Body of pancreas (tissue), 4 donors: ENCODE data around the gene GALNT2. TPM values are rescaled to one million over a fixed set of nuclear protein-coding genes. Genes with fewer than 3 reads are reported as not detected.

ENCODE experiments used
- ATAC-seq: fragments of 150-250 bp; one replicate; pipeline ENCODE4 v1.9.1; 2016
- DNase-seq, 4 donors: peaks; one replicate each; pipeline ENCODE4 v3.0.0-alpha.2; 2019
- H3K27ac ChIP-seq, 4 donors: fragments of 200-600 bp; sonication (generic); 1 replicate in 3 of 4; 2 replicates in 1 of 4; pipeline versions ENCODE4 v1.5.1 to v1.6.1; 2016 to 2019; ENCODE audit warnings: mild to moderate bottlenecking in 1 of 4, mixed read lengths in 1 of 4, moderate library complexity in 1 of 4
- H3K27me3 ChIP-seq, 2 donors: fragments of 200-600 bp; sonication (generic); one replicate each; pipeline ENCODE4 v1.6.0; 2016; ENCODE audit warnings: mild to moderate bottlenecking in 1 of 2
- H3K36me3 ChIP-seq, 2 donors: fragments of 200-600 bp; sonication (generic); replicated peaks in 1 of 2; 2 replicates each; pipeline ENCODE4 v1.5.1; 2016; ENCODE audit warnings: low read depth in 2 of 2; ENCODE audit not compliant: insufficient read depth in 1 of 2
- H3K4me1 ChIP-seq: fragments of 200-600 bp; sonication (generic); one replicate; pipeline ENCODE4 v1.6.0; 2016
- H3K4me3 ChIP-seq, 2 donors: fragments of 200-600 bp; sonication (generic); 1 replicate in 1 of 2; 2 replicates in 1 of 2; pipeline ENCODE4 v1.5.1; 2016 to 2019
- H3K9me3 ChIP-seq, 3 donors: fragments of 200-600 bp; sonication (generic); 1 replicate in 2 of 3; 2 replicates in 1 of 3; pipeline ENCODE4 v1.5.1; 2016
- CTCF ChIP-seq, 7 experiments: fragments of 450-650 bp in 4 of 7; fragments of 200-600 bp in 3 of 7; sonication (generic) in 3 of 7; IDR thresholded peaks; one replicate each; pipeline ENCODE4 v1.5.1; 2016 to 2019; ENCODE audit warnings: antibody characterized with exemption in 7 of 7
- POLR2A ChIP-seq, 3 donors: fragments of 450-650 bp; IDR thresholded peaks; one replicate each; pipeline ENCODE4 v1.6.1; 2016; ENCODE audit warnings: antibody characterized with exemption in 3 of 3, mild to moderate bottlenecking in 2 of 3
- WGBS, 2 donors: methylation state at CpG; one replicate each; pipeline ENCODE4 v1.1.5; 2017; 5-methylcytosine and 5-hydroxymethylcytosine counted together
- intact Hi-C: fragments of 100-400 bp; cut with DNase I; formaldehyde crosslinking; loops from one replicate; pipeline ENCODE4 v1.15.1; 2023
- total RNA-seq, 2 donors: library from RNA; depleted of rRNA; stranded (reverse); fragments of >200 nt; gene quantifications; one replicate each; pipeline ENCODE4 v1.1.0, GENCODE V29; 2016

The GALNT2 gene
- total RNA-seq, 2 donors from 2014 or later: 45.9 to 68.6 TPM

- intact Hi-C loops: no loop called here
- peak in 1 of 4 donors; percentile 13 for DNase-seq
- H3K27me3 ChIP-seq: no peaks in the 10 kb centered on the region
- no peak overlapping the region for H3K4me3 ChIP-seq
- no peaks in the 10 kb centered on the region for H3K9me3 ChIP-seq
- TF ChIP-seq CTCF (IDR thresholded peaks at IDR 0.05): no peak
- no peak for TF ChIP-seq POLR2A (IDR thresholded peaks at IDR 0.05)
- H3K27ac ChIP-seq: peak overlapping the region in 2 of 4 donors; percentile 72 to 81
- WGBS, 2 donors: 81 to 94% methylated on average over 24 of the region's 24 CpGs
- peaks cover 42% of the 10 kb centered on the region for H3K4me1 ChIP-seq
- ATAC-seq: no peak
- H3K36me3 ChIP-seq: peaks cover under 1 to 22% of the 10 kb centered on the region in 2 donors
Observed at GRCh38 chr1:230279583-230279945, 212.5 kb downstream of the GALNT2 start.

GRCh38 chr1:230280054-230280795 lies 213.2 kb downstream of the GALNT2 start:
- 63 to 71% methylated on average over 20 to 24 of the region's 24 CpGs for WGBS, 2 donors
- TF ChIP-seq POLR2A (IDR thresholded peaks at IDR 0.05) (no peak), CTCF (IDR thresholded peaks at IDR 0.05) (peak in 2 of 7 experiments; percentile 10 to 13)
- Histone ChIP-seq H3K27me3 (no peaks in the 10 kb centered on the region), H3K4me3 (no peak overlapping the region), H3K9me3 (no peaks in the 10 kb centered on the region), H3K4me1 (peaks cover 42% of the 10 kb centered on the region), H3K36me3 (peaks cover 0 to 21% of the 10 kb centered on the region in 2 donors), H3K27ac (peak overlapping the region; percentile 72 to 85 (median 78))
- peak; percentile 19 for ATAC-seq
- intact Hi-C loops: no loop called here
- DNase-seq: peak in 2 of 4 donors; percentile 17 to 30

- 30 to 80% methylated on average over 10 to 23 of the region's 23 CpGs for WGBS, 2 donors
- ATAC-seq (peak; percentile 84), DNase-seq (peak; percentile 78 to 92 (median 88))
- Histone ChIP-seq H3K4me1 (peaks cover 42% of the 10 kb centered on the region), H3K4me3 (no peak overlapping the region), H3K36me3 (peaks cover 0 to 20% of the 10 kb centered on the region in 2 donors), H3K27me3 (no peaks in the 10 kb centered on the region), H3K27ac (peak overlapping the region; percentile 72 to 85 (median 78)), H3K9me3 (no peaks in the 10 kb centered on the region)
- TF ChIP-seq CTCF (IDR thresholded peaks at IDR 0.05): no peak
- TF ChIP-seq POLR2A (IDR thresholded peaks at IDR 0.05): peak in 1 of 3 donors; percentile 25
- intact Hi-C loops: no loop called here
Observed at GRCh38 chr1:230280906-230281413, 213.9 kb downstream of the GALNT2 start.

- TF ChIP-seq POLR2A (IDR thresholded peaks at IDR 0.05) (no peak), CTCF (IDR thresholded peaks at IDR 0.05) (no peak)
- intact Hi-C loops: no loop called here
- Histone ChIP-seq H3K27ac (peak overlapping the region; percentile 72 to 85 (median 78)), H3K9me3 (no peaks in the 10 kb centered on the region), H3K27me3 (no peaks in the 10 kb centered on the region), H3K4me3 (no peak overlapping the region), H3K36me3 (peaks cover 0 to 17% of the 10 kb centered on the region in 2 donors), H3K4me1 (peaks cover 42% of the 10 kb centered on the region)
- ATAC-seq (no peak), DNase-seq (peak in 1 of 4 donors; percentile 17)
- 51 to 64% methylated on average over 16 to 17 of the region's 17 CpGs for WGBS, 2 donors
Observed at GRCh38 chr1:230281556-230281955, 214.5 kb downstream of the GALNT2 start.
